IMR-90 (cell line): ENCODE data around the gene SLC30A5.

Experiments
- CEBPB ChIP-seq: IDR thresholded peaks from 2 replicates; pipeline ENCODE4 v1.6.1; 2012; ENCODE audit warnings: low read depth, low read length, improper control_type of control experiment
- POLR2A ChIP-seq: IDR thresholded peaks from 2 replicates; pipeline ENCODE4 v1.6.1; 2012; ENCODE audit warnings: mild to moderate bottlenecking, low read depth, low read length
- RCOR1 ChIP-seq: IDR thresholded peaks from 2 replicates; pipeline ENCODE4 v1.6.1; 2012; ENCODE audit warnings: mild to moderate bottlenecking, low read length, improper control_type of control experiment; ENCODE audit not compliant: insufficient replicate concordance
- SMC3 ChIP-seq: fragments of 150-350 bp; IDR thresholded peaks from 2 replicates; pipeline ENCODE4 v1.6.1; 2016; ENCODE audit warnings: low read depth, mild to moderate bottlenecking, antibody characterized with exemption, low read length, moderate library complexity
- TF ChIP-seq, protein P1 (sequence below): conservative IDR thresholded peaks from 2 replicates; pipeline ENCODE4 v1.5.1; 2012; ENCODE audit warnings: mild to moderate bottlenecking, low read depth, low read length, improper control_type of control experiment

GRCh38 chr5:69167929-69168328 is 74.1 kb downstream of the SLC30A5 start:
- TF ChIP-seq, protein P1, sequence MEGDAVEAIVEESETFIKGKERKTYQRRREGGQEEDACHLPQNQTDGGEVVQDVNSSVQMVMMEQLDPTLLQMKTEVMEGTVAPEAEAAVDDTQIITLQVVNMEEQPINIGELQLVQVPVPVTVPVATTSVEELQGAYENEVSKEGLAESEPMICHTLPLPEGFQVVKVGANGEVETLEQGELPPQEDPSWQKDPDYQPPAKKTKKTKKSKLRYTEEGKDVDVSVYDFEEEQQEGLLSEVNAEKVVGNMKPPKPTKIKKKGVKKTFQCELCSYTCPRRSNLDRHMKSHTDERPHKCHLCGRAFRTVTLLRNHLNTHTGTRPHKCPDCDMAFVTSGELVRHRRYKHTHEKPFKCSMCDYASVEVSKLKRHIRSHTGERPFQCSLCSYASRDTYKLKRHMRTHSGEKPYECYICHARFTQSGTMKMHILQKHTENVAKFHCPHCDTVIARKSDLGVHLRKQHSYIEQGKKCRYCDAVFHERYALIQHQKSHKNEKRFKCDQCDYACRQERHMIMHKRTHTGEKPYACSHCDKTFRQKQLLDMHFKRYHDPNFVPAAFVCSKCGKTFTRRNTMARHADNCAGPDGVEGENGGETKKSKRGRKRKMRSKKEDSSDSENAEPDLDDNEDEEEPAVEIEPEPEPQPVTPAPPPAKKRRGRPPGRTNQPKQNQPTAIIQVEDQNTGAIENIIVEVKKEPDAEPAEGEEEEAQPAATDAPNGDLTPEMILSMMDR, result no peak
- TF ChIP-seq POLR2A, result no peak
- no peak for TF ChIP-seq RCOR1
- no peak for TF ChIP-seq SMC3
- TF ChIP-seq CEBPB, result no peak
